Liver (tissue), 3 donors: ENCODE data around the gene SNAP47.

ENCODE experiments used
- RAD21 ChIP-seq, 2 donors: IDR thresholded peaks; 2 replicates each; pipeline ENCODE4 v1.6.1; 2016; ENCODE audit warnings: antibody characterized with exemption in 2 of 2, mild to moderate bottlenecking in 2 of 2
- SP1 ChIP-seq: IDR thresholded peaks from 2 replicates; pipeline ENCODE4 v1.6.1; 2018; ENCODE audit warnings: antibody characterized with exemption, mild to moderate bottlenecking
- YY1 ChIP-seq: IDR thresholded peaks from 2 replicates; pipeline ENCODE4 v1.6.1; 2016; ENCODE audit warnings: antibody characterized with exemption, mild to moderate bottlenecking
- TF ChIP-seq, protein P1 (sequence below): fragments of 150-350 bp; IDR thresholded peaks from 2 replicates; pipeline ENCODE4 v1.5.1; 2017; ENCODE audit warnings: improper control_type of control experiment, low read depth, low read length; ENCODE audit not compliant: missing input control
- TF ChIP-seq, protein P2 (sequence below): IDR thresholded peaks from 2 replicates; pipeline ENCODE4 v1.6.1; 2016; ENCODE audit warnings: antibody characterized with exemption, mild to moderate bottlenecking
- donor health status: healthy.
- donor health status: healthy.

DNA sequence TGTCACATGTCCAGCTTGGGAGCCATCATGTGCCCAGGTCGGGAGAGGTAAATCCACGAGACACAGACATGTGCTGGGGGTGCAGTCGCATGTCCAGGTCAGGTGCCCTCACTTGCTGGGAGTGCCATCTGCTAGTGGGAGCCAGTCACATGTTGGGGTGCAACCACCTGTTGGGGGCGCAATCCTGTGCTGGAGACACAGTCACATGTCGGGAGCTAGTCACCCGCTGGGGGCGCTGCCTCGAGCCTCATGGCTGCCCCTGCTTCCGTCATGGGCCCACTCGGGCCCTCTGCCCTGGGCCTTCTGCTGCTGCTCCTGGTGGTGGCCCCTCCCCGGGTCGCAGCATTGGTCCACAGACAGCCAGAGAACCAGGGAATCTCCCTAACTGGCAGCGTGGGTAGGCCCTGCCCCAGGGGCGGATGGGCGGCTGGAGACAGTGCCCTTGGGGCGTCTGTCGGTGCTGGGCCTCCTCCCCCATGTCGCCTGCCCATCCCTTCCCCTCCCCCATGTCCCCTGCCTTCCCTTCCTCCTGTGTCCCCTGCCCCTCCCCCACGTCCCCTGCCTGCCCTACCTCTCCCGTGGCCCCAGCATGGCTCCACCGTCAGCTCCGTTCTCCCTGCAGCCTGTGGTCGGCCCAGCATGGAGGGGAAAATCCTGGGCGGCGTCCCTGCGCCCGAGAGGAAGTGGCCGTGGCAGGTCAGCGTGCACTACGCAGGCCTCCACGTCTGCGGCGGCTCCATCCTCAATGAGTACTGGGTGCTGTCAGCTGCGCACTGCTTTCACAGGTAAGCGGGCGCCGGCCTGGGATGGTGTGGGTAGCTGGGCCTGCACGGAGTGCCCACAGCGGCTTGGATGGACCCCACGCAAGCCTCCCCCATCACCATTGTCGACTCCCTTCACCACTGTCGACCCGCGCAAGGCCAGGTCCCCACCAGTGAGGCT, 80.5 kb downstream of the SNAP47 start, which contains the start of gene PRSS38:
- TF ChIP-seq, protein P1, sequence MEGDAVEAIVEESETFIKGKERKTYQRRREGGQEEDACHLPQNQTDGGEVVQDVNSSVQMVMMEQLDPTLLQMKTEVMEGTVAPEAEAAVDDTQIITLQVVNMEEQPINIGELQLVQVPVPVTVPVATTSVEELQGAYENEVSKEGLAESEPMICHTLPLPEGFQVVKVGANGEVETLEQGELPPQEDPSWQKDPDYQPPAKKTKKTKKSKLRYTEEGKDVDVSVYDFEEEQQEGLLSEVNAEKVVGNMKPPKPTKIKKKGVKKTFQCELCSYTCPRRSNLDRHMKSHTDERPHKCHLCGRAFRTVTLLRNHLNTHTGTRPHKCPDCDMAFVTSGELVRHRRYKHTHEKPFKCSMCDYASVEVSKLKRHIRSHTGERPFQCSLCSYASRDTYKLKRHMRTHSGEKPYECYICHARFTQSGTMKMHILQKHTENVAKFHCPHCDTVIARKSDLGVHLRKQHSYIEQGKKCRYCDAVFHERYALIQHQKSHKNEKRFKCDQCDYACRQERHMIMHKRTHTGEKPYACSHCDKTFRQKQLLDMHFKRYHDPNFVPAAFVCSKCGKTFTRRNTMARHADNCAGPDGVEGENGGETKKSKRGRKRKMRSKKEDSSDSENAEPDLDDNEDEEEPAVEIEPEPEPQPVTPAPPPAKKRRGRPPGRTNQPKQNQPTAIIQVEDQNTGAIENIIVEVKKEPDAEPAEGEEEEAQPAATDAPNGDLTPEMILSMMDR: no peak
- TF ChIP-seq YY1 (no peak), SP1 (no peak), RAD21 (IDR thresholded peaks at IDR 0.05) (no peak)
- TF ChIP-seq, protein P2, sequence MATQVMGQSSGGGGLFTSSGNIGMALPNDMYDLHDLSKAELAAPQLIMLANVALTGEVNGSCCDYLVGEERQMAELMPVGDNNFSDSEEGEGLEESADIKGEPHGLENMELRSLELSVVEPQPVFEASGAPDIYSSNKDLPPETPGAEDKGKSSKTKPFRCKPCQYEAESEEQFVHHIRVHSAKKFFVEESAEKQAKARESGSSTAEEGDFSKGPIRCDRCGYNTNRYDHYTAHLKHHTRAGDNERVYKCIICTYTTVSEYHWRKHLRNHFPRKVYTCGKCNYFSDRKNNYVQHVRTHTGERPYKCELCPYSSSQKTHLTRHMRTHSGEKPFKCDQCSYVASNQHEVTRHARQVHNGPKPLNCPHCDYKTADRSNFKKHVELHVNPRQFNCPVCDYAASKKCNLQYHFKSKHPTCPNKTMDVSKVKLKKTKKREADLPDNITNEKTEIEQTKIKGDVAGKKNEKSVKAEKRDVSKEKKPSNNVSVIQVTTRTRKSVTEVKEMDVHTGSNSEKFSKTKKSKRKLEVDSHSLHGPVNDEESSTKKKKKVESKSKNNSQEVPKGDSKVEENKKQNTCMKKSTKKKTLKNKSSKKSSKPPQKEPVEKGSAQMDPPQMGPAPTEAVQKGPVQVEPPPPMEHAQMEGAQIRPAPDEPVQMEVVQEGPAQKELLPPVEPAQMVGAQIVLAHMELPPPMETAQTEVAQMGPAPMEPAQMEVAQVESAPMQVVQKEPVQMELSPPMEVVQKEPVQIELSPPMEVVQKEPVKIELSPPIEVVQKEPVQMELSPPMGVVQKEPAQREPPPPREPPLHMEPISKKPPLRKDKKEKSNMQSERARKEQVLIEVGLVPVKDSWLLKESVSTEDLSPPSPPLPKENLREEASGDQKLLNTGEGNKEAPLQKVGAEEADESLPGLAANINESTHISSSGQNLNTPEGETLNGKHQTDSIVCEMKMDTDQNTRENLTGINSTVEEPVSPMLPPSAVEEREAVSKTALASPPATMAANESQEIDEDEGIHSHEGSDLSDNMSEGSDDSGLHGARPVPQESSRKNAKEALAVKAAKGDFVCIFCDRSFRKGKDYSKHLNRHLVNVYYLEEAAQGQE: no peak
